C4-2B (cell line): ENCODE data around the gene GALNT10.

ENCODE experiments used
- ZFX ChIP-seq: fragments of 450-650 bp; IDR thresholded peaks from 2 replicates; pipeline ENCODE4 v1.6.1; 2017
- TF ChIP-seq, protein P1 (sequence below): fragments of 450-650 bp; conservative IDR thresholded peaks from 2 replicates; pipeline ENCODE4 v1.5.1; 2017; ENCODE audit warnings: mild to moderate bottlenecking

DNA sequence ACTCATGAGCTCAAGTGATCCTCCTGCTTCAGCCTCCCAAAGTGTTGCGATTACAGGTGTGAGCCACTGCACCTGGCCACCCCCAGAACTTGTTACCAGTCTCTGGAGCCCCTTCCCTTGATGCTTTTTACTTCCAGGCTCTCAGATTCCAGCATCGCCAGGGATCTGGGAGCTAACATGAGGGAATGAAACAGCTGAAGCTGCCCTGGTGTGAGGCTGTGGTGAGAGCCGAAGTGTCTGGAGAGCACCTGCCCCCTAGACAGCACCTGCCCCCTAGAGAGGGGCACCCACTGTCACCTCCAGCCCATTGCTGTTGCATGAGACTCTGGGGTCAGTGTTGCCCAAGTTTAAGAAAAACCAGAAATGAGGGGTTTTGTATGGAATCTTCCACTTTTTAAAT lies 131.0 kb downstream of the GALNT10 start:
- TF ChIP-seq, protein P1, sequence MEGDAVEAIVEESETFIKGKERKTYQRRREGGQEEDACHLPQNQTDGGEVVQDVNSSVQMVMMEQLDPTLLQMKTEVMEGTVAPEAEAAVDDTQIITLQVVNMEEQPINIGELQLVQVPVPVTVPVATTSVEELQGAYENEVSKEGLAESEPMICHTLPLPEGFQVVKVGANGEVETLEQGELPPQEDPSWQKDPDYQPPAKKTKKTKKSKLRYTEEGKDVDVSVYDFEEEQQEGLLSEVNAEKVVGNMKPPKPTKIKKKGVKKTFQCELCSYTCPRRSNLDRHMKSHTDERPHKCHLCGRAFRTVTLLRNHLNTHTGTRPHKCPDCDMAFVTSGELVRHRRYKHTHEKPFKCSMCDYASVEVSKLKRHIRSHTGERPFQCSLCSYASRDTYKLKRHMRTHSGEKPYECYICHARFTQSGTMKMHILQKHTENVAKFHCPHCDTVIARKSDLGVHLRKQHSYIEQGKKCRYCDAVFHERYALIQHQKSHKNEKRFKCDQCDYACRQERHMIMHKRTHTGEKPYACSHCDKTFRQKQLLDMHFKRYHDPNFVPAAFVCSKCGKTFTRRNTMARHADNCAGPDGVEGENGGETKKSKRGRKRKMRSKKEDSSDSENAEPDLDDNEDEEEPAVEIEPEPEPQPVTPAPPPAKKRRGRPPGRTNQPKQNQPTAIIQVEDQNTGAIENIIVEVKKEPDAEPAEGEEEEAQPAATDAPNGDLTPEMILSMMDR: no peak
- TF ChIP-seq ZFX: no peak
